Globus pallidus (tissue), 1 donor: ENCODE measurements around the gene DCTN5.
"Not testable (repeated sequence)": the region's sequence is repeated elsewhere in the genome, so short reads cannot be mapped to it uniquely, and the experiment has no call there.

Experiments used
- DNase-seq: peaks from one replicate; pipeline ENCODE4 v3.0.0-alpha.2; 2015; ENCODE audit warnings: low spot score

DCTN5 gene

DNA sequence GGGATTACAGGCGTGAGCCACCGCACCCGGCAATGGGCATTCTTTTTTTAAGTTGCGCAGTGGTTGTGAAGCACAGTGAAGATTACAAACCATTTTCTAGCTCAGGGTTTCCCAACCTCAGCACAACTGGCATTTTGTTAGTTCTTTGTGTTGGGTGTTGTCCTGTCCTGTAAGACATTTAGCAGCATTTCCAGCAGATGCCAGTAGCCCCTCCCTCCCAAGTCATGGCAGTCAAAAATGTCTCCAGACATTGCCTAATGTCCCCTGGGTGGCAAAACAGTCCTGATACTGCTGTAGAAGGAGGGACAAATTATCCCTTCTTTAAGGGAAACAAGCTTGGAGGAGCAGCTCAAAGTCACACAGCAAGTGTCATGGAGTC, 53.0 kb downstream of the DCTN5 start:
- no peak for DNase-seq

DNA sequence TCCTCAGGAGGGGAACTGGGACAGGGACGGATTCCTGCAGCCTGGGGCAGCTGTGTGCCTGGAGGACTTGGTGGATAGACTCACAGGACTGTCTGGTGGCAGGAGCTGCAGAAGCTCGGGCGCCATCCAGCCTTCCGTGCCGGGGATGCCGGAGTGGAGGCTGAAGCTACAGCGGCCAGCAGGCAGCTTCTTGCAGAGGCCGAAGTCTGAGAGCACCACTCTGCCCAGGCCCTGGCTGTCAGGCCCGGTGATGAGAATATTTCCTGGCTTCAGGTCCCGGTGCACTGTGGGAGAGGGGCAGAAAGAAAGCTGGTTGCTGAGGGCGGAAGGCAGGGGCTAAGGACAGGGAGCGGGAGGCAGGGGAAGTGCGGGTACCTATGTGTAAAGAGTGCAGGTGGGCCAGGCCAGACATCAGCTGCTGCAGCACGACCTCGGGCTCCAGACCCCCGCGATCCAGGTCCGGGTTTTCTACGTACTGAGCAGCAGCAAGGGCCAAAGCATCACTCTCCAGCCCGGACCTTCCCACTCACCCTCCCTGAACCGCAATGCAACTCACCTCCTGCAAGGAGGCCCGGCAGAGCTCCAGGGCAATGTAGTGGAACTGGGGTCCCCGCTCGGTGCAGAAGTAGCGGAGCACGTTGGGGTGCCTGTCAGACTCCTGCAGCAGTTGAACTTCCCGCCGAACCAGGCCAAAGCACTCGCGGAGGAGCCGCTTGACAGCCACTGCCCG, 53.5 kb downstream of the DCTN5 start:
- DNase-seq = no peak

DNA sequence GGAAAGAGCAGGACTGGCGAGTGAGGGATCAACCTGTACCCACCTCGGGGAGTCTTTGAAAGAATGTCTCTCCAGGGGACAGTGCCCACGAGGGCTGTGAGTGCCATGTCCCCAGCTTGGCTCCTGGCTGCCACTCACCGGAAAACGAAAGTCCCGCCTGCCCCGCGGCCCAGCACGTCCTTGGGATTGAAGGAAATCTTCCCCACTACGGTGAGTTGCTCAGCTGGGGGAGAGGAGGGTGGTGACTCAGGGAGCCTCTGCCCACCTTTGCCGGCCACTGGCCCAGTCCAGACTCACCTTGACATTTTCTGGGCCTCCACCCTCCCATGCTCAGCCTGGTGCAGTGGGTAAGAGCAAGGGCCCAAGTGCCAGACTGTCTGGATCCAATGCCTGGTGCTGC, 54.5 kb downstream of the DCTN5 start:
- DNase-seq = no peak

DNA sequence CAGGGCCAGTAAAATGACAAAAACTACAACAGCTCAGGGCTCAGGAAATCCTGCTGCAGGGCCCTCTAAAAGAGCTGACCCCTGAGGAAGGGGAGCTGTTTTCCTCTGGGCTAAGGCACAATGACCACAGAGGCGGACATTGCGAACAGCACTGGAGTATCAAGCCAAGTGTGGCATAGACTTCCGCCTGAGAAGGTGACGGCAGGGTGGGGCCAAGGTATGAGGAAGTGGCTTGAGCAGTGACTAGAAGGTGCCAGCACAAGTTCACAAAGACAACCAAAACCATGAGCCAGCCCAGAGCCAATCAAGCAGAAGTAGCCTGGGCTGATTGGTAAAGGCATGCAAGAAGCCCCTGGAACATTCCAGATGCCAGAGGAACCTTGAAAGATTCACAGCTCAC, 57.8 kb downstream of the DCTN5 start:
- DNase-seq = no peak

DNA sequence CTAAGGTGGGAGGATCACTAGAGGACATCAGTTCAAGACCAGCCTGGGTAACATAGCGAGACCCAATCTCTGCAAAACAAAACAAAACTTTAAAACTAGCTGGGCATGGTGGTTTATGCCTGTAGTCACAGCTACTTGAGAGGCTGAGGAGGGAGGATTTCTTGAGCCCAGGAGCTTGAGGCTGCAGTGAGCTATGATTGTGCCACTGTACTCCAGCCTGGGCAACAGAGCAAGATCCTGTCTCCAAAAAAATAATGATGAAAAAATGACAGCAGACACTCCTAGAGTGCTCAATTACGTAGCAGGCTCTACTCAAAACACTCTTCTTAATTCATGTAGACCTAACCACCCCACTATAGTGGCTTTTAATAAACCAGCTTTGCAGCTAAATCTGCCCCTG, 58.8 kb downstream of the DCTN5 start:
- no peak for DNase-seq

DNA sequence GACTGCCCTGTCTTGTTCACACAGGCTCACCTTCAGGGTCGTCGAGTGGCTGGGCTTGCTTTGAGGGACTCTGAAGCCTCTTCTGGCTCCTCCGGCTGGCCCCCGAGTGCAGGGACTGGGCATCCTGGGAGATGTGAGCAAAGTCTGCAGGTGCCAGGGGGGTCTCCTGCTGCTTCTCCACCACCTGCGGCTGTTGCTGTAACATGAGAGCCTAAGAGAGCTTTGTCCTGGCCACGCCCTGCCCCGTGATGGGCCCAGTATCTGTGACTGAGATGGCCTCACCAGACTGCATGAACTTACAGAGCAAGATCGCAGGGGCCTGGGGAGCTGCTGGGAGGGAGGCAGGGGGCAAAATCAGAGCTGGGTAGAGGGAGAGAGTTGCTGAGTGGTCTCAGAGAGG, 59.2 kb downstream of the DCTN5 start:
- DNase-seq = no peak

DNA sequence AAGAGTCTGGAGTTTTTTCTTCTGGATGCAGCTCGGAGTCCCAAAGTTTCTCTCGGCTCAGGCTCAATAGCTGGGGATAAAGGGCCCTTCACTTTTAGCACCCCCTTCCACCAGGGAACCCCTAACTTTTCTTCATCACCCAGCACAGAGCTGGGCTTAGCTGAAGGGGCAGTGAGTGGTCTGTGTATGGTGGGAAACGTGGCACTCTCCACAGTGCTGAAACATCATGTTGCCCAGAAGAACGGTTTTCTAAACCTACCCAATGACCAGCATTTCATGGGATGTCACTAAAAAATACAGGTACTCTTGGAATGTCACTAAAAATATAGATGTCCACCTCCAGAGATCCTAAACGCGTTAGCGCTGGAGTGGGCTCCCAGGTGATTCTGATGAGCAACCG, 59.8 kb downstream of the DCTN5 start:
- DNase-seq = no peak

DNA sequence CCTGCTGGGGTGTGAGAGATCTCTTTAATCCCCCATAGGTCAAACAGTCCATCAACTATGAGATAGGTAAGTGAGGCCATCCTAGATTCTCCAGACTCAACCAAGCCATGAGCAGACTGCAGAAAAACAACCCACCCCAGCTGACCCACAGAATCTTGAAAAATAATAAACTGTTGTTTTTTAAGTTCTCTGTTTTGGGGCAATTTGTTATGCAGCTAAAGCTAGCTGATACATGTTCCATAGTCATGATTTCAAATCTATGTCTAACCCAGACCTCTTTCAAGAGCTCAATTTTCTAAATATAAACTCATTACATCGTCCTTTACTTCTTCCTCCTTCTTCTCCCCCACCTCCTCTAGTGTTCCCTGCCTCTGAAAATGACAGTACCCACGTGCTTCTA, 61.7 kb downstream of the DCTN5 start:
- no peak for DNase-seq

DNA sequence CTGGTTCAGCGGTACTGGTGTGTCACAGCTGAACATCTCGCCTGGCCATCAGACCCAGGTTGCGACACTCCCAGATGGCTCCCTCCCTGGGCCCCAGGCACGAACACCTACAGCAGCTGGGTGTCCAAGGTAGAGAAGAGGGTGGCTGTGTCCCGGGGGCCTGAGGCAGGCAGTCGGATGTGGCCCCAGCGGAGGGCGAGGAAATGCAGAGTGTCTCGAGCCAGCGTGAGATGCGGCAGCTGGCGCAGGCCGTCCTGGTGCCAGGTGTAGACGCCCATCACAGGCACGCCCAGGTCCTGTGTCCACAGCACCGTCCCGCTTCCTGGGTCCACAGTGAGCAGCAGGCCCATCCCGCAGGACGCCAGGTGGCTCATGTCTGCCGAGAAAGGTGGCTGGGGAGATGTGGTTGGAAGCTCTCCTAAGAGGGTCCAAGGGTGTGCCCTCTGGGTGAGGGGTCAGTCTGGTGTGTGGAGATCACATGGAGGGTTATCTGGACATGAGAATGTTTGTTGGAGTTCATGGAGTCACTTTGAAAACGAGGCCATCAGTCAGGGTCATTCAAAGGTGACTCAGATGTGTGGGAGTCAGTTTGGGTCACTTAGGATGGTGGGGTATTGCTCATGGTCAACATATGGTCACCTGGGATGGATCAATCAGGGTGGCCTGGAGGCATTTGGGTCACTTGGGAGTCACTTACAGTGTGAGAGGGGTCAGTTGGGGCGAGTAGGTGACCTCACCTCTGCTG, 63.7 kb downstream of the DCTN5 start:
- DNase-seq = no peak

DNA sequence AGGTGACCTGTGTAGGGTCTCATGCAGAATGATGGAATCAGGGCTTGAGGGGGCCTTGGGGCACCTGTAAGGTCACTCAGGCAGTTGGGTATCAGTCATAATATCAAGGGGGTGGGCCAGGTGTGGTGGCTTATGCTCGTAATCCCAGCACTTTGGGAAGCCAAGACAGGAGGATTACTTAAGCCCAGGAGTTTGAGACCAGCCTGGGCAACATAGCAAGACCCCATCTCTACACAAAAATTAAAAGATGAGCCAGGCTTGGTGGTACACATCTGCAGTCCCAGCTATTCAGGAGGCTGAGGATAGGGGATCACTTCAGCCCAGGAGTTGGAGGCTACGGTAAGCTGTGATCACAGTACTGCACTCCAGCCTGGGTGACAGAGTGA, 64.2 kb downstream of the DCTN5 start:
- no peak for DNase-seq

DNA sequence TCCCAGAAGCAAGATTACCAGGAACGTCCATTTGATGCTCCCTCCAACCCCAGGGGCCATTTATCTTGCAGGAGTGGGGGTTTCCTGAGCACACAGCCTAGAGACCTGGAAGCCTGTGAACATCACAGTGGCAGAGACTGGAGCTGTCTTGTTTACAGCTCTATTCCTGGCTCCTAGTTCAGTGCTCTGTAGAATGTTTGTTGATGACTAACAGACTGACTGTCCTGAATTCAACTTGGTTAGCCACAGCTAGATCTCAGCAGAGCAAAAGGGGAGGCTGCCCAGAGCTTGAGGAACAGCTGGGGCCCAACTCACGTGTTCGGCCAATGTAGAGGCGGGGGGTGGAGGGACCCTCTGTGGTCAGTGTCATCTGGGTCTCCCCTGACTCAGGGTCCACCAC, 65.2 kb downstream of the DCTN5 start:
- no peak for DNase-seq

DNA sequence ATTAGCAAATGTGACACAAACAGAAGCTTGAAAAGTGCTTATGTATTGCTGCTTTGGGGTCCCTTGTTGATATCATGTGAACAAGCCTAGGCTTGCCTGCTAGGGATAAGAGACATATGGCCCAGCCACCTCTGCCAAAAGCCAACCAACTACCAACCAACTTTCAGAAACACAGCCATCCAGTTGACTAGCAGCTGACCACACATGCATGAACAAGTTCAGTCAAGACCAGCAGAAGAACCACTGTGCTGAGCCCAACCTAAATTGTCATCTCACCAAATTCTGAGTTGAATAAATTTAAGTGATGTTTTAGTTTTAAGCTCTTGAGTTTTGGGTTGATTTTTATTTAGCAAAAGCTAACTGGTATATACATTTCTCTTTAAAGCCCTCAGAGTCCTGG, 68.3 kb downstream of the DCTN5 start:
- DNase-seq = no peak

DNA sequence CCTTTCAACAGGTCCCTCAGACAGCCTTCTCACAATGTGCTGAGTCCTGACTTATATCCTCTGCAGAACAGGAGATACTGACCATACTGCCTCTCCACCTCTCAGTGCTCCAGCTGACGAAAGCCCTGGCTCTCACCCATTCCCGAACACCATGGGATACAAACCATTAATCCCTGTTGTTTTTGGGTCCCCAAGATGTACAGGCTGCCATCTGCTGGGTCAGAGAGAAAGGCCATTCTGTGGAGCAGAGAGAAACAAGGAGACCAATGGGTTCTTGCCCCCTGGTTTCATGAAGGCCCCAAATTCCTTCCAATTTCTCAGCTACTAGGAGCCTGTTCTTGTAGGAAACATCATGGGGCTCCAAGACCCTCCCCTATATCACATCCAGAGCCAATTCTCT, 68.7 kb downstream of the DCTN5 start:
- DNase-seq = no peak

DNA sequence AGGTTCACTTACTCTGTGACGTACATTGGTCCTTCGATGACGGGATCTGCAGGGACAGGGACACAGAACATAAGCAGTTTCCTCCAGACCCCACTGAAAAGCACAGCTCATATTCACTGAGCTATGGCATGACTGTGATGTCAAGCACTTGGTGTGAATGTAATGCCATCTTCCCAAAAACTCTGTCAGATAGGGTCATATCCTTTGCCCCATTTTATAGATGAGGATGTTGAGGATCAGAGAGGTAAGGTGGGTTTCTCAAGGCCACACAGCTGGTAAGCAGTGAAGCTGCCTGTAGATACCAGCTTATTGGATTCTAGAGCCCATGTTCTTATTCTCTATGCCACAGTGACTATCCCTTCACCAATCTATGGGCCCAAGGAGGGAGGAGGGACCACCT, 69.2 kb downstream of the DCTN5 start:
- DNase-seq = no peak

DNA sequence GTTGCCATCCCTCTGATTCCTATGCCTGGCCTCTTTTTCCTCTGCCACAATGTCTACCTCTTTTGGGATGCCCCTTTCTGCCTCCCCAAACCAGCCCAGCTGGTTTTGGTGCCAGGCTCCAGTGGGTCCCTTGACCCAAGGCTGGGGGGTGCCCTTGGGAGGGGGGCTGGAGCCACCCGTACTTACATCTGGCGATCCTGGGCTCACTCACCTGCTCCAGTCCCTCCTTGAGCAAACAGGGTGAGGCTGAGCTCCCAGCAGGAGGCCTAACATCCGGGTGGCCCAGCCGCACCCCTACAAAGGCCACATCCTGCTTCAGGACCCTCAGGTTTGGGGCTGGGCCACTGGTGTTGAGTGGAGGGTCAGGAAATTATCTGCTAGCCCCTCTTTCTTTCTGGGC, 70.5 kb downstream of the DCTN5 start:
- no peak for DNase-seq

DNA sequence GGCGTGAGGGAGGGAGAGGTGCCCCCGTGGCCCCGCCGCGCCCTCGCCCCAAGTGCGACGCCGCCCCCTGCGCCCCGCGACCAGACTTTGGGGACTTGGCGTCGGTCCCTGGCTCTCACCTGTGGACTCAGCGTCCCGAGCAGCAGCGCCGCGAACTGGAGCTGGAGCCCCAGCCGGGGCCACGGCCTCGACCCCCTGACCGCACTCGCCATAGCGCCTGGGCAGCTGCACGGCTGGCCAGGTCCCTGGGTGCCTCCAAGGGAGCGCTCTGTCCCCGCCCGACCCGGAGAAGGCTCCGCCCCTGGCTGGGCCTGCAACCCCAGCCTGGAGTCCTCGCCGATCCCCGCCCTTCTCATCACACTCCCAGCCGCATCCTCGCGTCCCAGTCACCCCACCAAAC, 71.7 kb downstream of the DCTN5 start, which contains the start of gene ERN2:
Gene ERN2 (minus strand): TSS at position 247 of the 400 bp plus-strand sequence. CDS start 35 bp downstream, at position 212.
- DNase-seq = no peak

DNA sequence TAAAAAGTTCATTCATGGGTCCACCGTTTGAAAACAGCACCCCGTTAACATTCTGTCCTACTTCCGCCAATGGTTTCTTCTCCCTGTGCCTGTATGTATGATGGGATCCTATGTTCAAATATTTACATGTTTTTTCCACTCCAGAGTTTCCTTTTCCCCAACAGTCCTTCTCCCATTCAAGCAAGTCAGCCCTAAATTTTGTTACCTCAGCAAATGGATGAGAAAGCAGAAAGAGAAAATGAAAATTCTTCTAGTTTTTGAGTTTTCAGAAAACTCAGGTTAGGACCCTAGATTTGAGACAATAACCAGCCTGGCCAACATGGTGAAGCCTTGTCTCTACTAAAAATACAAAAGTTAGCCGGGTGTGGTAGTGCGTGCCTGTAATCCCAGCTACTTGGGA, 75.2 kb downstream of the DCTN5 start:
- DNase-seq = no peak

DNA sequence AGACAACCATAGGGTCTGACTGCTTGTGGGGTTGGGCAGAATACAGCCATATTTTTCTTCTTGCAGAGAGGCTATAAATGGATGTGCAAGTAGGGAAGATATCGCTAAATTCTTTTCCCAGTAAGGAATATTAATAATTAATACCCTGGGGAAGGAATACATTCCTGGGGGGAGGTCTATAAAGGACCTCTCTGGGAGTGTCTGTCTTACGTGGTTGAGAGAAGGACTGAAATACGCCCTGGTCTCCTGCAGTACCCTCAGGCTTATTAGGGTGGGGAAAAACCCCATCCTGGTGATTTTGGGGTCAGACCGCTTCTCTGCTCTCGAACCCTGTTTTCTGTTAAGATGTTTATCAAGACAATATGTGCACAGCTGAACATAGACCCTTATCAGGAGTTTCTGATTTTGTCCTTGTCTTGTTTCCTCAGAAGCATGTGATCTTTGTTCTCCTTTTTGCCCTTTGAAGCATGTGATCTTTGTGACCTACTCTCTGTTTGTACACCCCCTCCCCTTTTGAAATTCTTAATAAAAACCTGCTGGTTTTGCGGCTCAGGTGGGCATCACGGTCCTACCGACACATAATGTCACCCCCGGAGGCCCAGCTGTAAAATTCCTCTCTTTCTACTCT, 81.5 kb downstream of the DCTN5 start:
- not testable (repeated sequence) for DNase-seq

DNA sequence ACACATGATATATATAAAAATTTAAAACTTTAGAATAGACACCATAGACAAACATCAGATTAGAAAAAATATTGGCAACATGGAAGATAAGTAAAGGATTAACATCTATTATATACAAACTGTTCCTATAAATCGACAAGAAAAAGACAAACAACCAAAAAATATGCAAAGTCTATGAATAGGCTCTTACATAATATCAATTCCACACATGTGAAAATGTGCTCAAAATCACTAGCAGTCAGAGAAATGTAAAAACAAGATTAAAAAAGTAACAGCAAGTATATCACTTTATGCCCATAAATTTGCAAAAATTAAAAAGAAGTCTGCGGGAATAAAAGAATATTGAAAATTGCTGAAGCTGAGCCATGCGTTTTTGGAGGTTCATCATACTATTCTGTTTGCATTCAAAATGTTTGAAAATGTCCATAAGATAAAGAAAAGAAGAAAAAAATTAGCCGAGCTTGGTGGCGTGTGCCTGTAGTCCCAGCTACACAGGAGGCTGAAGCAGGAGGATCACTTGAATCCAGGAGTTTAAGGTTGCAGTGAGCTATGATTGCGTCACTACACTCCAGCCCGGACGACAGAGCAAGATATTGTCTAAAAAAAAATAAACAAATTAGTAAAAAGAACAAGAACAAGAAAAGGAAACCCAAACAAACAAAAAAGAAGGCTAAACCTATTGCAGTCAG, 83.0 kb downstream of the DCTN5 start:
- no peak for DNase-seq

DNA sequence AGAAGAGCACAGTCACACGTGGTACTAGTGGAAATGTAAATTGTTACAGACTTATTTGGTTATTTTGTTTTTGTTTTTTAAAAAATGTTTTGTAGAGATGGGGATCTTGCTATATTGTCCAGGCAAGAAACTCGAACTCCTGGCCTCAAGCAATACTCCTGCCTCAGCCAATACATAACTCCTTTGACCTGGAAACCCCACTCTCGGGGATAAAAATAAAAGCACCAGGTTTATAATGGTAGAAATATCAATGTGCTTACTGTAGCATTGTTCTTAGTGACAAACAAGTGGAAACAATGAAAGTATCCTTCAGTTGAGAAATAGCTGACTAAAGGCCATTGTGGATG, 83.5 kb downstream of the DCTN5 start:
- no peak for DNase-seq

DNA sequence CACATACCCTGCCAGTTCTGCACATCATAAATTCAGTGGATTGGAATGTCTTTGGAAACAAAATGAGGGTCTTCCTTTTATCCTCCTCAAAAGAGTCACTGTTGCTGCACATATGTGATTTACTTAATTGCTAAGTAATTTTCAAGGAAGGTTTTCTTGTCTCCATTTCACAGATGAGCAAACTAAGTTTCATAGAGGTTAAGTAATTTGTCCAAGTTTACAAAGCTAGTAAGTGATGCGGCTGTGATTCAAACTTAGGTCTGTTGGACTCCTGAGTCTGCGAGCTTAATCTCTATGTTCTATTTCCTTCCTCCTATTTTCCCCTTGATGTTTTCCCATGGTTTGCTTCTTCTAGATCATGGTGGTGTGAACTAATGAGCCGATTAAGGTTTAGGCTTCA, 85.4 kb downstream of the DCTN5 start:
- DNase-seq = no peak
